Natural killer cell (primary cell): ENCODE data around the gene TMEM270. TPM values are rescaled to one million over a fixed set of nuclear protein-coding genes. Genes with fewer than 3 reads are reported as not detected.

Experiments used
- ATAC-seq, 3 donors: fragments of 150-1000 bp in 2 of 3; fragments of 200-7000 bp in 1 of 3; cut with Tn5 transposase; 1 replicate in 1 of 3; 2 replicates in 2 of 3; pipeline ENCODE4 v1.10.0; 2021; ENCODE audit warnings: mild to moderate bottlenecking in 2 of 3, moderate library complexity in 2 of 3
- DNase-seq, 2 donors: peaks; one replicate each; pipeline versions ENCODE4 v3.0.0 to v3.0.0-alpha.2; 2013 to 2021; ENCODE audit warnings: mixed read lengths in 1 of 2
- H3K27ac ChIP-seq: one replicate; pipeline ENCODE4 v1.5.1; 2013; ENCODE audit warnings: mild to moderate bottlenecking, low read length
- H3K27me3 ChIP-seq: one replicate; pipeline ENCODE4 v1.6.1; 2013; ENCODE audit warnings: low read length; ENCODE audit not compliant: control insufficient read depth, insufficient read depth
- H3K36me3 ChIP-seq: one replicate; pipeline ENCODE4 v1.6.1; 2013; ENCODE audit warnings: low read length; ENCODE audit not compliant: control insufficient read depth, insufficient read depth
- H3K4me1 ChIP-seq: one replicate; pipeline ENCODE4 v1.6.1; 2013; ENCODE audit warnings: low read length; ENCODE audit not compliant: control insufficient read depth, insufficient read depth
- H3K4me3 ChIP-seq: one replicate; pipeline ENCODE4 v1.5.1; 2013; ENCODE audit warnings: low read length
- H3K9me3 ChIP-seq: one replicate; pipeline ENCODE4 v1.6.1; 2013; ENCODE audit warnings: low read length; ENCODE audit not compliant: control insufficient read depth, insufficient read depth
- H3K27ac Mint-ChIP-seq, 2 donors: one replicate each; pipeline ENCODE4 v1.8.0; 2022; ENCODE audit warnings: mild to moderate bottlenecking in 2 of 2, mixed read lengths in 2 of 2, moderate library complexity in 1 of 2
- H3K27me3 Mint-ChIP-seq, 2 donors: one replicate each; pipeline ENCODE4 v1.8.0; 2022; ENCODE audit warnings: low read depth in 2 of 2, mixed read lengths in 2 of 2
- H3K36me3 Mint-ChIP-seq: one replicate; pipeline ENCODE4 v1.8.0; 2022; ENCODE audit warnings: mixed read lengths
- H3K4me1 Mint-ChIP-seq, 2 donors: one replicate each; pipeline ENCODE4 v1.8.0; 2022; ENCODE audit warnings: mixed read lengths in 2 of 2
- H3K4me3 Mint-ChIP-seq: one replicate; pipeline ENCODE4 v1.8.0; 2022; ENCODE audit warnings: mild to moderate bottlenecking, moderate library complexity, mixed read lengths
- H3K9me3 Mint-ChIP-seq, 2 donors: one replicate each; pipeline ENCODE4 v1.8.0; 2022; ENCODE audit warnings: mixed read lengths in 2 of 2
- WGBS: methylation state at CpG from one replicate; pipeline ENCODE4 v1.1.7; 2013; ENCODE audit warnings: missing lambda C conversion rate; ENCODE audit not compliant: insufficient coverage; 5-methylcytosine and 5-hydroxymethylcytosine counted together
- intact Hi-C: fragments of 100-400 bp; cut with micrococcal nuclease; formaldehyde crosslinking; loops from one replicate; pipeline ENCODE4 v1.14.2; 2022
- total RNA-seq, 4 donors: library from RNA; stranded (reverse); fragments of 120-200 nt in 1 of 4; gene quantifications; one replicate each; pipeline versions ENCODE4 v1.2.3 to v1.2.4, GENCODE V29; 2013 to 2022
- TF ChIP-seq, protein P1 (sequence below): fragments of 200-600 bp; IDR thresholded peaks from one replicate; pipeline ENCODE4 v1.8.0; 2022; ENCODE audit warnings: antibody characterized with exemption

The TMEM270 gene
- total RNA-seq, 3 donors from 2014 or later (not counting 1 experiment from before 2014, with no cell fraction given) = not detected

GRCh38 chr7:73906874-73907273 is 45.9 kb downstream of the TMEM270 start:
- no peaks in the 10 kb centered on the region for H3K4me1 Mint-ChIP-seq
- Histone ChIP-seq H3K27ac (no peak overlapping the region), H3K9me3 (no peaks in the 10 kb centered on the region), H3K27me3 (no peaks in the 10 kb centered on the region), H3K4me1 (peaks cover 7% of the 10 kb centered on the region), H3K4me3 (no peak overlapping the region), H3K36me3 (no peaks in the 10 kb centered on the region)
- no peak overlapping the region for H3K4me3 Mint-ChIP-seq
- H3K27ac Mint-ChIP-seq = no peak overlapping the region
- DNase-seq (no peak), ATAC-seq (no peak)
- H3K9me3 Mint-ChIP-seq = no peaks in the 10 kb centered on the region
- intact Hi-C loops = no loop called here
- no peaks in the 10 kb centered on the region for H3K36me3 Mint-ChIP-seq
- 84% methylated on average over 13 of the region's 13 CpGs for WGBS
- no peaks in the 10 kb centered on the region for H3K27me3 Mint-ChIP-seq
- TF ChIP-seq, protein P1, sequence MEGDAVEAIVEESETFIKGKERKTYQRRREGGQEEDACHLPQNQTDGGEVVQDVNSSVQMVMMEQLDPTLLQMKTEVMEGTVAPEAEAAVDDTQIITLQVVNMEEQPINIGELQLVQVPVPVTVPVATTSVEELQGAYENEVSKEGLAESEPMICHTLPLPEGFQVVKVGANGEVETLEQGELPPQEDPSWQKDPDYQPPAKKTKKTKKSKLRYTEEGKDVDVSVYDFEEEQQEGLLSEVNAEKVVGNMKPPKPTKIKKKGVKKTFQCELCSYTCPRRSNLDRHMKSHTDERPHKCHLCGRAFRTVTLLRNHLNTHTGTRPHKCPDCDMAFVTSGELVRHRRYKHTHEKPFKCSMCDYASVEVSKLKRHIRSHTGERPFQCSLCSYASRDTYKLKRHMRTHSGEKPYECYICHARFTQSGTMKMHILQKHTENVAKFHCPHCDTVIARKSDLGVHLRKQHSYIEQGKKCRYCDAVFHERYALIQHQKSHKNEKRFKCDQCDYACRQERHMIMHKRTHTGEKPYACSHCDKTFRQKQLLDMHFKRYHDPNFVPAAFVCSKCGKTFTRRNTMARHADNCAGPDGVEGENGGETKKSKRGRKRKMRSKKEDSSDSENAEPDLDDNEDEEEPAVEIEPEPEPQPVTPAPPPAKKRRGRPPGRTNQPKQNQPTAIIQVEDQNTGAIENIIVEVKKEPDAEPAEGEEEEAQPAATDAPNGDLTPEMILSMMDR = no peak

DNA sequence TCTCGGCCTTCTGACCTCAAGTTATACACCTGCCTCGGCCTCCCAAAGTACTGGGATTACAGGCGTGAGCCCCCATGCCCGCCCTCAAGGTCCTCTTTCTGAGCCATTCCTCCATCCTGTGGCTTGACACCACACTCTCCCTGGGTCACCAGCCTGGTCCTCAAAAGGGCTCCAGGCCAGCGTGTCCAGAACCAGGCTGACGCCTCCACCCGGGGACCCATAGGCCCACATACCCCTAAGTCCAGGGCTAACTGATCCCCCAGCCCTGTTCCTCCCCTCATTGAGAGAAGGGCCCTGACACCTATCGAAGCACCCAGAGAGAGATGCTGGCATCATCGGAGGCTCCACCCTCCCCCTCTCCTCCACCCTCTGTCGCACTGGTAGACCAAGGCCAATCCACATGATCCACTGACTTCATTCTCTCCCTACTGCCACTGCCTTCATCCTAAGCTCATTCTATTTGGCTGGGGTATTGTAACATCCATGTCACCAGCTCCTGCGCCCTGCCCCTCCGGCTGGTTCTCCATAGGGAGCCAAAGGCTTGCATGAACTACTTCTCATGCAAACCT is 46.7 kb downstream of the TMEM270 start:
- Histone ChIP-seq H3K9me3 (no peaks in the 10 kb centered on the region), H3K27me3 (no peaks in the 10 kb centered on the region), H3K4me3 (no peak overlapping the region), H3K36me3 (no peaks in the 10 kb centered on the region), H3K27ac (no peak overlapping the region), H3K4me1 (peaks cover 7% of the 10 kb centered on the region)
- Mint-ChIP-seq H3K4me1 (no peaks in the 10 kb centered on the region), H3K4me3 (no peak overlapping the region), H3K27me3 (no peaks in the 10 kb centered on the region), H3K36me3 (no peaks in the 10 kb centered on the region), H3K27ac (no peak overlapping the region), H3K9me3 (no peaks in the 10 kb centered on the region)
- intact Hi-C loops = no loop called here
- TF ChIP-seq, protein P1 = no peak
- no peak for DNase-seq
- ATAC-seq = no peak
- 94% methylated on average over 12 of the region's 12 CpGs for WGBS

DNA sequence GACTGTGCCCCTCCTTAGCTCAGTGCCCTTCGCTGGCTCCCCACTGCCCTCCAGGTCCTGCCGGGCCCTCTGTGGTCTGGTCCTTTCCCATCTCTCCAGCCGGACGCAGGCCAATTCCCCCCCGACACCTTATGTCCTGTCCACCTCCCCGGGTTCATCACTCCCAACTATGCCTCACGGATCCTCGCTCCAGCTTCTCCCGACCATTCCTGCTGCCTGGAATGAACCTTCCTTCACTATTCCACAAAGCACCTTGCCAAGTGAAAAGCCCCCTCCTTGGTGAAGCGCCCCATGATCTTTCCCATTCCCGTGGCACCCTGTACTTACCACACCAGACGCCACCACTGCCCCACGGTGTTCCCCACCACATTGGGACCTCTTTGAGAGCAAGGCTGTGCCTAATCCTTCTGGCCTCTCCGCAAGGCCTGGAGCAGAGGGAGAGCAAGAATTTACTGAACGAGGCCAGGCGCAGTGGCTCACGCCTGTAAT is 47.2 kb downstream of the TMEM270 start:
- H3K9me3 Mint-ChIP-seq = no peaks in the 10 kb centered on the region
- TF ChIP-seq, protein P1 = no peak
- no peak overlapping the region for H3K4me3 Mint-ChIP-seq
- H3K27ac Mint-ChIP-seq = no peak overlapping the region
- 92% methylated on average over 17 of the region's 17 CpGs for WGBS
- H3K4me1 Mint-ChIP-seq = no peaks in the 10 kb centered on the region
- intact Hi-C loops = no loop called here
- Histone ChIP-seq H3K36me3 (no peaks in the 10 kb centered on the region), H3K9me3 (no peaks in the 10 kb centered on the region), H3K27ac (no peak overlapping the region), H3K4me3 (no peak overlapping the region), H3K4me1 (peaks cover 7% of the 10 kb centered on the region), H3K27me3 (no peaks in the 10 kb centered on the region)
- H3K36me3 Mint-ChIP-seq = no peaks in the 10 kb centered on the region
- H3K27me3 Mint-ChIP-seq = no peaks in the 10 kb centered on the region
- ATAC-seq (no peak), DNase-seq (no peak)
